Measurements from ENCODE around the gene GRIN1.

GRIN1 gene

DNA sequence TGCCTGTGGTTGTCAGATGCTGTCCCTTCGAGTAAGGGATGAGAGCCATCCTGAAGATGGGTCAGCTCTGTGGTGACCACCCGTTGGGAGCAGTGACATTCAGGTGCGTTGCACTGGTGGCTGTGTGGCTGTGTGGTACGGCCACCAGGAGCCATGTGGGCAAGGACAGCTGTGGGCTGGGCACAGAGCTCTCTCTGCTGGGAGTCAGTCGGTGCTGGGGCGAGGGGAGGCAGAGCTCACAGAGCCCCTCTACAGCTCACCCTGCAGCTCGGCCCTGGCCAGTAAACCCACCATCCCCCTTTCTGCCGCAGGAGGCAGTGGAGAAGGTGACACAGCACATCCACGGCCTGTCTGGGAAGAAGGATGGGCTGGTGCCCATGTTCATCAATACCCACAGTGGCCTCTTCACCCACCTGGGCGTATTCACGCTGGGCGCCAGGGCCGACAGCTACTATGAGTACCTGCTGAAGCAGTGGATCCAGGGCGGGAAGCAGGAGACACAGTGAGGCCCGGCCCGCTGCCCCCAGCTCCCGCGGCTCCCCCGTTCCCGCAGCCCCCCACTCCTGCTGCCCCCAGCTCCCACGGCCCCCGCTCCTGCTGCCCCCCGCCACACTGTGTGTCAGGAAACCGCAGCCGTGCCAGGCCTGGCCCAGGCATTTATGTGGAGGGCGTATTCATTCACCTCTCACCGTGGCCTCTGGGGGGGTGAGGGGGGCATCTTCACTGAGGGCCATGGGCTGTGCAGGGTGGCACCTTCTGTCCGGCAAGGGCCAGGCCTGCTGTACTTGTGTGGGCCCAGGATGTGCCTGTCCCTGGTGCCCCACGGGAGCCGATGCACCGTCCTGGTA, 32.9 kb upstream of the GRIN1 start:
- DNase-seq (ENCODE audit: insufficient read length, low spot score), result no peak
- TF ChIP-seq POU2F2 (IDR thresholded peaks at IDR 0.05; ENCODE audit: low read depth, low read length) (no peak), SPI1 (IDR thresholded peaks at IDR 0.05; ENCODE audit: low read depth, low read length) (no peak), PAX5 (IDR thresholded peaks at IDR 0.05; ENCODE audit: insufficient read depth, low read length, severe bottlenecking) (no peak), POLR2AphosphoS5 (IDR thresholded peaks at IDR 0.05; ENCODE audit: low read depth, low read length) (no peak), POLR2A (IDR thresholded peaks at IDR 0.05; ENCODE audit: low read depth, low read length) (no peak), TAF1 (IDR thresholded peaks at IDR 0.05; ENCODE audit: low read depth, low read length) (no peak)
- FAIRE-seq, result no peak

DNA sequence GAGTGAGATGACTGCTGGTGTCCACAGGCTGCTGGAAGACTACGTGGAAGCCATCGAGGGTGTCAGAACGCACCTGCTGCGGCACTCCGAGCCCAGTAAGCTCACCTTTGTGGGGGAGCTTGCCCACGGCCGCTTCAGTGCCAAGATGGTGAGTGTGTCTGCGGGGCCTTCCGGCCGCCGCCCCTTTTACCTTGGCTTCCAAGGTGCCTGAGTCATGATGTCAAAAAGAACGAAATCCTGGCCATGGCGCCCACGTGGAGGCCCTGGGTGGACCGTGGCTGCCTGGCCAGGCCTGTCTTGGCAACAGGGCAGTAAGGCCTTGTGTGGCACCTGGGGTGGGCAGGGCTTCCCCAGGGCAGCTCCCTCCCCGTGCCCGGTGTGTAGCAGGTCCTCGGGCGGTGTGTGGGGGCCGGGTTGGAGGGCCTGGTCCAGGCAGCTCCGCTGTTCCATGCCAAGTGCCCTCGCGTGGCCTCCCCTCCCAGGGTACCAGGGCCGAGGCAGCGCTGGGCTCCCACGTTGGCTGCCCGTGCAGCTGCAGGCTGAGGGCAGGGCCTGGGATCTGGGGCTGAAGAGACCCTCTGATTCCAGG, 32.2 kb upstream of the GRIN1 start:
- no peak for FAIRE-seq
- no peak for DNase-seq (ENCODE audit: insufficient read length, low spot score)
- TF ChIP-seq POU2F2 (IDR thresholded peaks at IDR 0.05; ENCODE audit: low read depth, low read length) (no peak), TAF1 (IDR thresholded peaks at IDR 0.05; ENCODE audit: low read depth, low read length) (no peak), PAX5 (IDR thresholded peaks at IDR 0.05; ENCODE audit: insufficient read depth, low read length, severe bottlenecking) (no peak)

DNA sequence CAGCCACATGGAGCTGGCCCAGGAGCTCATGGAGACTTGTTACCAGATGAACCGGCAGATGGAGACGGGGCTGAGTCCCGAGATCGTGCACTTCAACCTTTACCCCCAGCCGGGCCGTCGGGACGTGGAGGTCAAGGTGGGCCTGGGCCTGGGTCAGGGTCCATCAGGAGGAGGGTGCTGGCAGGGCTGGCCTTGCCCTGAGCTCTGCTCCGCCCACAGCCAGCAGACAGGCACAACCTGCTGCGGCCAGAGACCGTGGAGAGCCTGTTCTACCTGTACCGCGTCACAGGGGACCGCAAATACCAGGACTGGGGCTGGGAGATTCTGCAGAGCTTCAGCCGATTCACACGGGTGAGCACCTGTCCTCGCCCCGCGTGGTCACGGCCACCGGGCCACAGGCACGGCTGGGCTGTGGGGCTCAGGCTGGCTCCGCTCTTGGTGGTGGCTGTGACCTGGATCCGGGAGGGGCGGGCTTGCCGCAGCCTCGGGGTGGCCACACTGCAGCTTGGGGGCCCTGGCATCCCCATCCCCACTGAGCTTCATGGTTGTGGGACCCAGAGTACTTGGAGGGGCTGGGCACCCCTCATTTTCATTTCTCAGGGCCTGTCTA, 31.5 kb upstream of the GRIN1 start:
- no peak for FAIRE-seq
- TF ChIP-seq POU2F2 (IDR thresholded peaks at IDR 0.05; ENCODE audit: low read depth, low read length) (no peak), PAX5 (IDR thresholded peaks at IDR 0.05; ENCODE audit: insufficient read depth, low read length, severe bottlenecking) (no peak)

DNA sequence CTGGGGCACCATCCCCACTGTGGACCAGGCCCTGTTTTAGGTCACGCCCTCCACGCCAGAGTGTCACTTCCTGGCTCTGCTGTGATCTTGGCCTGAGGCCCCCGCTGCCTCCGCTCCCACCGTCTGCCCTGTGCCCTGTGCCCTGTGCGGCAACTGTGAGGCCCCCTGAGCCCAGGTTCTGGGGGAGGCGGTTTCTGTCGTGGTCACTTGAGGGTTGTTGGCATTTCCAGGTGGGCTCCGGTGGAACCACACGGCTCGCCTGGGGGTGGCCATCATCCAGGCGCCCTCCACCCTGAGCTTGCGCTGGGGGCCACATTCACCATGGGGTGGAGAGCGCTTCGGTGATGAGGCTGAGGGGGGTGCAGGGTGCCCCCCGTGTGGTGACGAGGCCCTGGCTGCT, 31.0 kb upstream of the GRIN1 start:
- TF ChIP-seq PAX5 (IDR thresholded peaks at IDR 0.05; ENCODE audit: insufficient read depth, low read length, severe bottlenecking), result no peak
- no peak for TF ChIP-seq SPI1 (IDR thresholded peaks at IDR 0.05; ENCODE audit: low read depth, low read length)
- no peak for TF ChIP-seq POU2F2 (IDR thresholded peaks at IDR 0.05; ENCODE audit: low read depth, low read length)
- TF ChIP-seq POLR2A (IDR thresholded peaks at IDR 0.05; ENCODE audit: low read depth, low read length), result no peak
- no peak for TF ChIP-seq TAF1 (IDR thresholded peaks at IDR 0.05; ENCODE audit: low read depth, low read length)
- TF ChIP-seq POLR2AphosphoS5 (IDR thresholded peaks at IDR 0.05; ENCODE audit: low read depth, low read length), result no peak
- no peak for FAIRE-seq
- DNase-seq (ENCODE audit: insufficient read length, low spot score), result no peak

More for the DNA sequence above, 31.5 kb upstream of the GRIN1 start:
- no peak for DNase-seq (ENCODE audit: insufficient read length, low spot score)

DNA sequence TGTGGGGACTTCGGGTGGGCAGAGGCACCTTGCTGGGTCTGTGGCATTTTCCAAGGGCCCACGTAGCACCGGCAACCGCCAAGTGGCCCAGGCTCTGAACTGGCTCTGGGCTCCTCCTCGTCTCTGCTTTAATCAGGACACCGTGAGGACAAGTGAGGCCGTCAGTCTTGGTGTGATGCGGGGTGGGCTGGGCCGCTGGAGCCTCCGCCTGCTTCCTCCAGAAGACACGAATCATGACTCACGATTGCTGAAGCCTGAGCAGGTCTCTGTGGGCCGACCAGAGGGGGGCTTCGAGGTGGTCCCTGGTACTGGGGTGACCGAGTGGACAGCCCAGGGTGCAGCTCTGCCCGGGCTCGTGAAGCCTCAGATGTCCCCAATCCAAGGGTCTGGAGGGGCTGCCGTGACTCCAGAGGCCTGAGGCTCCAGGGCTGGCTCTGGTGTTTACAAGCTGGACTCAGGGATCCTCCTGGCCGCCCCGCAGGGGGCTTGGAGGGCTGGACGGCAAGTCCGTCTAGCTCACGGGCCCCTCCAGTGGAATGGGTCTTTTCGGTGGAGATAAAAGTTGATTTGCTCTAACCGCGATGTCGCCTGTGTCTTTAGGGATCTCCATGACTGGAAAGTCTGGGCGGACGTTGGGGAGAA, 30.2 kb upstream of the GRIN1 start:
- no peak for TF ChIP-seq POU2F2 (IDR thresholded peaks at IDR 0.05; ENCODE audit: low read depth, low read length)
- TF ChIP-seq PAX5 (IDR thresholded peaks at IDR 0.05; ENCODE audit: insufficient read depth, low read length, severe bottlenecking), result no peak
- no peak for TF ChIP-seq TAF1 (IDR thresholded peaks at IDR 0.05; ENCODE audit: low read depth, low read length)
- TF ChIP-seq POLR2A (IDR thresholded peaks at IDR 0.05; ENCODE audit: low read depth, low read length), result no peak
- TF ChIP-seq POLR2AphosphoS5 (IDR thresholded peaks at IDR 0.05; ENCODE audit: low read depth, low read length), result no peak
- no peak for TF ChIP-seq SPI1 (IDR thresholded peaks at IDR 0.05; ENCODE audit: low read depth, low read length)
- no peak for FAIRE-seq

DNA sequence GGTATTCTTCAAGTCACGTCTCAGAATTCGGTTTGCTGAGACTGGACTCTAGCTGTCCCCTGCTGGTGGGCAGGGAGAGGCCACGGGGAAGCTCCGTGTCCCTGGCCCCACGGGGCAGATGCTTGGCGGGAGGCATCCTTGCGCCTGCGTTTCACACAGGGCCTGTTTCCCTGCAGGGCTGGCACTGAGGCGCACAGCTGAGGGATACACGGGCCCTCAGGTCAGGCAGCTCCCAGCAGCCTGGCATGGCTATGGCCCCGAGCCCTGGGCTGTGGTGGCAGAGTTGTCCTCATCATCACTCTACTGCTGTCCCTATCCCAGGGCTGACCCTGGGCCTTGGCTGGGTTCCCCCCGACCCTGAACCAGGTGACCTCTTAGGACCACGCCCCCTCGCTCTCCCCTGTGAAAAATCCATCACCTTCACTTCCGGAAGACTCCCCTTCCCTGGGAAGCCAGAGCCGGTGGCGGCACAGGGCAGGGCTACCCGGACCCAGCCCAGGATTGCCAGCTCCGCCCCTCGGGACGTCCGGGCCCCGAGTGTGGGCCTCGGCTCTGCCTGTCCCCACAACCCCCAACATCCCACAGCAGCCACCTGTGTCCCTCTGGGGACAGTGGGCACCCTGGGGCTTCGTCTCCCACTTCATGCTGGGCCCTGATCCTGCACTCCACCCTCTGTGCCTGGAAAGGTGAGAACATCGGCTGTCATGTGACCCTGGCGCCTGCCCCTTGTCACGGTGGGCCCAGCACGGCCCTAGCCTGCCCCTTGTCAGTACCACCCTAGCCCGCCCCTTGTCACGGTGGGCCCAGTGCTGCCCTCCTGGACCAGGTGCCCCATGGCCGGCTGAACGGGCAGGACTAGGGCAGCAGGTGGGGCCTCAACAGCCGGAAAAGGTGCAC, 29.5 kb upstream of the GRIN1 start:
- TF ChIP-seq TAF1 (IDR thresholded peaks at IDR 0.05; ENCODE audit: low read depth, low read length) (no peak), POLR2A (IDR thresholded peaks at IDR 0.05; ENCODE audit: low read depth, low read length) (peak; percentile 31; the same call in 1 of the 2 replicates)
- FAIRE-seq (no peak), DNase-seq (ENCODE audit: insufficient read length, low spot score) (no peak)

More for the DNA sequence above, 30.2 kb upstream of the GRIN1 start:
- DNase-seq (ENCODE audit: insufficient read length, low spot score), result no peak

DNA sequence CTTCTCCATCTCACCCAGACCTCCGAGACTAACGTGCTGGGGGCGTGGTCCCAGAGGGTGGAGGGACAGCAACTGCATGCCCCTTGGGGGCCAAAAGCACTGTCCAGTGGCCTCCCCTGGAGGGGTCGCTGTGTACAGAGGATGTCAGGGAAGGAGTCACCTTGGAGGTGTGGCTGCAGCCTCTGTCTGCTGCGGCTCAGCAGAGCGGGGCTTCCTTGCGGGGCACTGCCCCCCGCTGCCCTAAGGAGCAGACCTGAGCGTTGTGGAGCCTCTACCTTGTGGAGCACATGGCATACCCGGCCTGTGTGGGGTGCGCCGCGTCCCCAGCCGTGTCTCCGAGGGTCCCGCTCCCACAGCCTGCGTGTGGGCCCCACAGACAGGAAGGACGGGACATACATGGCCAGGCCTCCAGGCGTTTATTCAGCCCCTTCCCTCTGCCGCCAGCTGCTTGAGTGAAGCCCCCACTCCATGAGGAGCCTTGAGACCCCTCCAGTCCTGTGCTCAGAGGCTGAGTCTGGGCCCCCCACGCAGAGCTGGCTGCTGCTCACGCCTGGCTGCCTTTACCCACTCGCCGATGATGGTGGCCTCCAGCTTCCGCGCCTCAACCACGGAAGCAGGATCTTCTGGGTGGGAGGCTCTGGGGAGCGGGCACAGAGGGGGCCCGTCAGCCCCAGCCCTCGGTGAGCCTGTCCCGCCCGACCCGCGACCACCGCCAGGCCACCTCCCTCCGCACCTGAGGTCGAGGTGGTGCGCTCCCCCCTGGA, 28.6 kb upstream of the GRIN1 start:
- TF ChIP-seq TAF1 (IDR thresholded peaks at IDR 0.05; ENCODE audit: low read depth, low read length), result no peak
- no peak for TF ChIP-seq SPI1 (IDR thresholded peaks at IDR 0.05; ENCODE audit: low read depth, low read length)
- DNase-seq (ENCODE audit: insufficient read length, low spot score), result no peak
- no peak for FAIRE-seq

DNA sequence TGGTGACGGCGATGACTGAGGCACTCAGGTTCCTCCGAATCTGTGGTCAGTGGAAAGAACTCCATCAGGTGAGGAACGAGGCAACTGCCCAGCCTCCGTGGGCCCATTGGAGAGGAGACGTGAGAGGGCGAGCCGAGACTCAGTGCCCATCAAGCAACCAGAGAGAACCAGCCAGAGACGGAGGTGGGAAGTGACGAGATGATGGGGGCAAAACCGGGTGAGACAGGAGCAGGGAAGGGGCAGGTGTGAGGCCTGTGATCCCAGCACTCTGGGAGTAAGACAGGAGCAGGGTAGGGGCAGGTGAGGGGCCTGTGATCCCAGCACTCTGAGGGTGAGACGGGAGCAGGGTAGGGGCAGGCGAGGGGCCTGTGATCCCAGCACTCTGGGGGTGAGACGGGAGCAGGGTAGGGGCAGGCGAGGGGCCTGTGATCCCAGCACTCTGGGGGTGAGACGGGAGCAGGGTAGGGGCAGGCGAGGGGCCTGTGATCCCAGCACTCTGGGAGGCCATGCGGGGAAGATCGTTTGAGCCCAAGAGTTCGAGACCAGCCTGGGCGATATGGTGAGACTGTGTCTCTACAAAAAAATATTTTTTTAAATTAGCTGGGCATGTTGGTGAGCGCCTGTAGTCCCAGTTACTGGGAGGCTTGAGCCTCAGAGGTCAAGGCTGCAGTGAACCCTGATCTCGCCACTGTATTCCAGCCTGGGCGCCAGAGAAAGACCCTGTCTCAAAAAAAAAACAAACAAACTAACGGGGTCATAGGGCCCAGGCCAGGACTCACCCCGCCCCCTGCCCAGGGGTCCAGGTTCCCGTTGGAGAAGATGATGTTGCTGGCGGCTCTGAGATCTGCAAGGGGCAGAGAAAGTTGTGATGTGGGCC, 27.8 kb upstream of the GRIN1 start:
- DNase-seq (ENCODE audit: insufficient read length, low spot score) (no peak), FAIRE-seq (no peak)

More for the DNA sequence above, 27.8 kb upstream of the GRIN1 start:
- TF ChIP-seq POLR2AphosphoS5 (IDR thresholded peaks at IDR 0.05; ENCODE audit: low read depth, low read length), result no peak
- no peak for TF ChIP-seq POLR2A (IDR thresholded peaks at IDR 0.05; ENCODE audit: low read depth, low read length)
- no peak for TF ChIP-seq SPI1 (IDR thresholded peaks at IDR 0.05; ENCODE audit: low read depth, low read length)
- TF ChIP-seq POU2F2 (IDR thresholded peaks at IDR 0.05; ENCODE audit: low read depth, low read length), result no peak
- no peak for TF ChIP-seq TAF1 (IDR thresholded peaks at IDR 0.05; ENCODE audit: low read depth, low read length)
- no peak for TF ChIP-seq PAX5 (IDR thresholded peaks at IDR 0.05; ENCODE audit: insufficient read depth, low read length, severe bottlenecking)
